Loucy (cell line): Measurements from ENCODE around the gene FGFR3.

Source experiments
- H2AFZ ChIP-seq: fragments of 200-600 bp; sonication (generic); 2 replicates; pipeline ENCODE4 v1.6.0; 2016; ENCODE audit warnings: antibody characterized with exemption, mild to moderate bottlenecking, low read length, moderate library complexity
- H3F3A ChIP-seq: fragments of 200-600 bp; 2 replicates; pipeline ENCODE4 v1.6.0; 2016; ENCODE audit warnings: antibody characterized with exemption, low read depth, mild to moderate bottlenecking
- H3K27me3 ChIP-seq: fragments of 200-600 bp; sonication (generic); 2 replicates; pipeline ENCODE4 v1.6.1; 2014; ENCODE audit warnings: low read length, mild to moderate bottlenecking; ENCODE audit not compliant: insufficient read depth, poor library complexity, severe bottlenecking
- H3K36me3 ChIP-seq: fragments of 200-600 bp; sonication (generic); 2 replicates; pipeline ENCODE4 v1.6.1; 2016; ENCODE audit warnings: low read length; ENCODE audit not compliant: insufficient read depth
- H3K4me1 ChIP-seq: fragments of 200-600 bp; sonication (generic); 2 replicates; pipeline ENCODE4 v1.5.1; 2014; ENCODE audit warnings: low read length, mild to moderate bottlenecking; ENCODE audit not compliant: insufficient read depth, poor library complexity, severe bottlenecking
- H3K4me2 ChIP-seq: fragments of 200-600 bp; sonication (generic); 2 replicates; pipeline ENCODE4 v1.6.0; 2014; ENCODE audit warnings: antibody characterized with exemption, low read length, low read depth, mild to moderate bottlenecking; ENCODE audit not compliant: poor library complexity, severe bottlenecking
- H3K4me3 ChIP-seq: fragments of 200-600 bp; sonication (generic); 2 replicates; pipeline ENCODE4 v1.5.1; 2014; ENCODE audit warnings: low read length, mild to moderate bottlenecking, mixed read lengths; ENCODE audit not compliant: poor library complexity, severe bottlenecking
- H3K79me2 ChIP-seq: fragments of 200-600 bp; sonication (generic); 2 replicates; pipeline ENCODE4 v1.6.1; 2014; ENCODE audit warnings: low read length; ENCODE audit not compliant: insufficient read depth
- H3K9ac ChIP-seq: fragments of 200-600 bp; sonication (generic); 2 replicates; pipeline ENCODE4 v1.6.0; 2014; ENCODE audit warnings: mild to moderate bottlenecking, low read depth, low read length, moderate library complexity; ENCODE audit not compliant: poor library complexity, severe bottlenecking
- H3K9me2 ChIP-seq: fragments of 200-600 bp; sonication (generic); replicated peaks from 2 replicates; pipeline ENCODE4 v1.6.1; 2016; ENCODE audit warnings: low read depth, low read length, mixed read lengths
- H3K9me3 ChIP-seq: fragments of 200-600 bp; sonication (generic); 2 replicates; pipeline ENCODE4 v1.6.1; 2014; ENCODE audit warnings: mild to moderate bottlenecking, antibody characterized with exemption, low read length, low read depth; ENCODE audit not compliant: insufficient read depth
- H4K20me1 ChIP-seq: fragments of 200-600 bp; sonication (generic); 2 replicates; pipeline ENCODE4 v1.6.0; 2014; ENCODE audit warnings: antibody characterized with exemption, low read length, mild to moderate bottlenecking; ENCODE audit not compliant: insufficient read depth, poor library complexity, severe bottlenecking
- EZH2phosphoT487 ChIP-seq: fragments of 200-600 bp; IDR thresholded peaks from 2 replicates; pipeline ENCODE4 v1.6.1; 2018; ENCODE audit warnings: antibody characterized with exemption, mild to moderate bottlenecking, moderate library complexity, borderline replicate concordance
- TF ChIP-seq, protein P1 (sequence below): fragments of 200-600 bp; sonication (generic); conservative IDR thresholded peaks from 2 replicates; pipeline ENCODE4 v1.5.1; 2014; ENCODE audit warnings: mild to moderate bottlenecking, antibody characterized with exemption, low read length

Gene FGFR3

DNA sequence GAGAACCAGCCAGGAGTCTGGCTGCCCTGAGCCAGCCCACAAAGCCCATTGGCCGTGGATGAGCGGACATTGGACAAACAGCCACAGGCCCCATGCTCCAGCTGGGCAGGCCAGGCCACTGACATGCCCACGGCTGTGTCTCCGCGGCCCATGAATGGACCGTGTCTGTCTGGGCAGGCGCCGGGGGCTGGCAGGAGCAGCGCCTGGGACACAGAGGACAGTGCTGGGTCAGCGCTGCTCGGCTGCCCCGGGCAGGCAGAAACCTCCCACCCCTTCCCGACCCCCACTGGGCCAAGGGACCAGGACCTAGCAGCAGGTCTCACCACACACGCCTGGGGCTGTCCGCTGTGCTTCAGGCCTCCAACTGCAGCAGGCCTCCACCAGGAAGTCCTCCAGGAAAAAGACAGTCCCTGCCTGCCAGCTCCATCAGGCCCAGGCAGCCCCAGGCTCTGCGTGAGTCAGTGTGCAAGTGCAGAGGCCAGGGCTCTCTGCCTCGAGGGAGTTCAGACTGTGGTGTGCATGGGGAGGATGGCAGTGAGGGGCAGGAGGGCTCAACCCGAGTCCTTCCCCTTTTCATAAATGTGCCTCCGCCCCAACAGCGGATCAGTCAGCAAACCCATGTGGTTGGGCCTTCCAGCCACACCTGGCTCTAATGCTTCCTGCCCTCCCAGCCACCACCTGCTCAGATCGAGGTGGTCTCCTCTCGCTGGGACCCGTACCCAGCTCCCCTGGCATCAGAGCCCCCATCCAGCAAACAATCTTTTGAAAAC, 17.2 kb upstream of the FGFR3 start:
- Histone ChIP-seq H3K9me2 (no peaks in the 10 kb centered on the region), H3K27me3 (no peaks in the 10 kb centered on the region), H2AFZ (no peak overlapping the region), H3K4me2 (no peak overlapping the region), H3F3A (no peaks in the 10 kb centered on the region), H4K20me1 (no peaks in the 10 kb centered on the region), H3K4me1 (no peaks in the 10 kb centered on the region), H3K79me2 (no peaks in the 10 kb centered on the region), H3K9ac (no peak overlapping the region), H3K4me3 (no peak overlapping the region), H3K36me3 (no peaks in the 10 kb centered on the region), H3K9me3 (no peaks in the 10 kb centered on the region)
- TF ChIP-seq, protein P1, sequence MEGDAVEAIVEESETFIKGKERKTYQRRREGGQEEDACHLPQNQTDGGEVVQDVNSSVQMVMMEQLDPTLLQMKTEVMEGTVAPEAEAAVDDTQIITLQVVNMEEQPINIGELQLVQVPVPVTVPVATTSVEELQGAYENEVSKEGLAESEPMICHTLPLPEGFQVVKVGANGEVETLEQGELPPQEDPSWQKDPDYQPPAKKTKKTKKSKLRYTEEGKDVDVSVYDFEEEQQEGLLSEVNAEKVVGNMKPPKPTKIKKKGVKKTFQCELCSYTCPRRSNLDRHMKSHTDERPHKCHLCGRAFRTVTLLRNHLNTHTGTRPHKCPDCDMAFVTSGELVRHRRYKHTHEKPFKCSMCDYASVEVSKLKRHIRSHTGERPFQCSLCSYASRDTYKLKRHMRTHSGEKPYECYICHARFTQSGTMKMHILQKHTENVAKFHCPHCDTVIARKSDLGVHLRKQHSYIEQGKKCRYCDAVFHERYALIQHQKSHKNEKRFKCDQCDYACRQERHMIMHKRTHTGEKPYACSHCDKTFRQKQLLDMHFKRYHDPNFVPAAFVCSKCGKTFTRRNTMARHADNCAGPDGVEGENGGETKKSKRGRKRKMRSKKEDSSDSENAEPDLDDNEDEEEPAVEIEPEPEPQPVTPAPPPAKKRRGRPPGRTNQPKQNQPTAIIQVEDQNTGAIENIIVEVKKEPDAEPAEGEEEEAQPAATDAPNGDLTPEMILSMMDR, result no peak
- no peak for TF ChIP-seq EZH2phosphoT487

DNA sequence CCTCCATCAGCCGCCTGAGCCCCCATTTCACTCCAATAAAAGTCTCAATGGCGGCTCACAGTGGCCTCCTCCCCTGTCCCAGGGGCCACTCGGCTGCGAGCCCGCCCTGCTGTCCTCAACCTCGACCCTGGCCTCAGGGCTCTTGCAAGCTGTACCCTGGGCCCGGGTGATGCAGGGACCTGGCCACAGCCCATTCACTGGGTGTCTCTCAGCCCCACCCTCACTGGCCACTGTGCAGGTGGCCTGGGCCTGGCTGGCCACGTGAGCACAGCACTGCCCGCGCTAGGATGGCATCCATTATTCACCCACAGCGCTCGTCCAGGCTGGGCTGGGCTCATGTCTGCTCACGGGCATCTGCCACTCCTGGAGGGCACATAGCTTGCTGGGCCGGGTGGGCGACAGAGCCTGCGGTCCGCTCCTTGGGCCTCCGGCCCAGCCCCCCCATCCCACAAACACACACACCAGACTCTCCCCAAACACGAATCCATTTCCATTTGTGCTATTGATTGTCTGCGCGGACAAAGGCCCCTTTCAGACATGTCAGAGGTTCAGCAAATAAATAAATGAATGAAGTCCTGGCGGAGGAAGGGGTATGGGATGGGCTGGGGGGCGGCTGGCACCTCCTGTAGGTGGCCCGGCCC, 16.5 kb upstream of the FGFR3 start:
- Histone ChIP-seq H3K4me2 (no peak overlapping the region), H3K9ac (no peak overlapping the region), H3K9me2 (no peaks in the 10 kb centered on the region), H3K36me3 (no peaks in the 10 kb centered on the region), H3K4me1 (no peaks in the 10 kb centered on the region), H3K4me3 (no peak overlapping the region), H3F3A (no peaks in the 10 kb centered on the region), H3K79me2 (no peaks in the 10 kb centered on the region), H2AFZ (no peak overlapping the region), H3K27me3 (no peaks in the 10 kb centered on the region), H3K9me3 (no peaks in the 10 kb centered on the region), H4K20me1 (no peaks in the 10 kb centered on the region)
- TF ChIP-seq, protein P1, result no peak
- no peak for TF ChIP-seq EZH2phosphoT487

DNA sequence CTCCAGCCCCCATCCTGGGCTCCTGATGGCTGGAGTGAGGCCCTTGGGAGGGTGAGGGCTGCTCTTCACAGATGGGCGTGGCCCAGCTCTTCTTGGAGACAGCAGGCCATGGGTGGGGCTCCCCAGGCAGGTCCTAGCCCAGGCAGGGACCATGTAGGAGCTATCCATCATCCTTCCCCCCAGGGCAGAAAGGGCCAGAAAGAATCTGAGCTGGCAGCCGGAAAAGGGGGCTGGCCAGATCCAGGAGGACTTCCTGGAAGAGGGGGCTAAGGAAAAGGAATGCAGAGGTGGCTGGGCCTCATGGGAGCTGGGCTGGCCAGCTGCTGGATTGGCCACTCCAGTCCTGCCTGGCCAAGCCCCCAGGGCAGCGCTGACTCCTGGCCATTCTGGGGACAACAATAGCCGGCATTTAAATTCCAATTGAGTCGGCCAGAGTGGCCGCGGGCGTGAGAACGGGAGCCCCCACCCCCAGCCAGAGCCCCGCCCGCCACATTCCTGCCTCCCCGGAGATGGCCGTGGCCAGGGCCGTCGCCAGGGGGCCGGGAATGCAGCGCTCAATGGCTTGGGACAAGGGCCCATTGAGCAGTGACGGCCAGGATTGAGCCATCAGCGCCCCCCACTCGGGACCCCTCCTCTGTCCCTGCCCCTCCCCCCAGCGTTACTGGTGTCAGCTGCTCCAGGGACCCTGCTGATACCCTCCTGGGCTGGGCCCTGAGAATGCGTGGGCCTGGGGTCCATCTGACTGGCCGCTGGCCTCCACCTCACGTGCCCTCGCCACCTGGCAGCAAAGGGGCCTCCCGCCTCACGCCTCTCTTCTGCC, 15.1 kb upstream of the FGFR3 start:
- H3K9ac ChIP-seq, result no peak overlapping the region
- no peak overlapping the region for H2AFZ ChIP-seq
- H3F3A ChIP-seq, result no peaks in the 10 kb centered on the region
- no peaks in the 10 kb centered on the region for H3K4me1 ChIP-seq
- H4K20me1 ChIP-seq, result no peaks in the 10 kb centered on the region
- H3K4me2 ChIP-seq, result no peak overlapping the region
- no peak for TF ChIP-seq EZH2phosphoT487
- TF ChIP-seq, protein P1, result no peak
- no peaks in the 10 kb centered on the region for H3K9me3 ChIP-seq
- no peaks in the 10 kb centered on the region for H3K79me2 ChIP-seq
- no peaks in the 10 kb centered on the region for H3K9me2 ChIP-seq
- H3K36me3 ChIP-seq, result no peaks in the 10 kb centered on the region
- H3K4me3 ChIP-seq, result no peak overlapping the region
- H3K27me3 ChIP-seq, result no peaks in the 10 kb centered on the region
